ENCODE measurements around the gene ABCB6.
"Not testable (repeated sequence)": the region's sequence is repeated elsewhere in the genome, so short reads cannot be mapped to it uniquely, and the experiment has no call there.

ABCB6 gene

GRCh38 chr2:219209236-219210195 lies 9.2 kb downstream of the ABCB6 start:
- no peak overlapping the region for H3K4me2 ChIP-seq (ENCODE audit: low read length)
- H3K4me1 ChIP-seq (ENCODE audit: control insufficient read depth, insufficient read depth, low read length), result peaks cover 19% of the 10 kb centered on the region
- no peak overlapping the region for H3K9ac ChIP-seq (ENCODE audit: low read depth, low read length)
- no peak overlapping the region for H3K4me3 ChIP-seq (ENCODE audit: low read length)
- H3K27me3 ChIP-seq (ENCODE audit: control insufficient read depth, insufficient read depth, low read length), result no peaks in the 10 kb centered on the region
- H3K9me3 ChIP-seq (replicated peaks; ENCODE audit: low read length), result no peaks in the 10 kb centered on the region
- peaks cover 58% of the 10 kb centered on the region for H3K36me3 ChIP-seq (ENCODE audit: insufficient read depth, low read length)

GRCh38 chr2:219207884-219208740 lies 10.6 kb downstream of the ABCB6 start:
- Histone ChIP-seq H3K4me1 (ENCODE audit: control insufficient read depth, insufficient read depth, low read length) (peaks cover 19% of the 10 kb centered on the region), H3K9ac (ENCODE audit: low read depth, low read length) (peak overlapping the region; percentile 53), H3K36me3 (ENCODE audit: insufficient read depth, low read length) (peaks cover 44% of the 10 kb centered on the region), H3K4me2 (ENCODE audit: low read length) (peak overlapping the region; percentile 97), H3K9me3 (replicated peaks; ENCODE audit: low read length) (no peaks in the 10 kb centered on the region), H3K27me3 (ENCODE audit: control insufficient read depth, insufficient read depth, low read length) (no peaks in the 10 kb centered on the region), H3K4me3 (ENCODE audit: low read length) (peak overlapping the region; percentile 86)

GRCh38 chr2:219207134-219207883 lies 11.4 kb downstream of the ABCB6 start:
- H3K4me1 ChIP-seq (ENCODE audit: control insufficient read depth, insufficient read depth, low read length), result peaks cover 19% of the 10 kb centered on the region

GRCh38 chr2:219206328-219207133 lies 12.2 kb downstream of the ABCB6 start, which contains the start of gene ZFAND2B:
Gene ZFAND2B (plus strand): TSS chr2:219206782. CDS start chr2:219206988, 206 bp downstream.
- peaks cover 32% of the 10 kb centered on the region for H3K36me3 ChIP-seq (ENCODE audit: insufficient read depth, low read length)
- H3K27me3 ChIP-seq (ENCODE audit: control insufficient read depth, insufficient read depth, low read length), result no peaks in the 10 kb centered on the region
- H3K4me3 ChIP-seq (ENCODE audit: low read length), result peak within 1 kb of the TSS; percentile 86
- peak within 1 kb of the TSS; percentile 97 for H3K4me2 ChIP-seq (ENCODE audit: low read length)
- H3K4me1 ChIP-seq (ENCODE audit: control insufficient read depth, insufficient read depth, low read length), result peaks cover 19% of the 10 kb centered on the region
- H3K9ac ChIP-seq (ENCODE audit: low read depth, low read length), result peak within 1 kb of the TSS; percentile 83
- no peaks in the 10 kb centered on the region for H3K9me3 ChIP-seq (replicated peaks; ENCODE audit: low read length)

More at GRCh38 chr2:219207134-219207883, 11.4 kb downstream of the ABCB6 start:
- H3K4me2 ChIP-seq (ENCODE audit: low read length), result peak overlapping the region; percentile 97
- no peaks in the 10 kb centered on the region for H3K9me3 ChIP-seq (replicated peaks; ENCODE audit: low read length)
- H3K36me3 ChIP-seq (ENCODE audit: insufficient read depth, low read length), result peaks cover 36% of the 10 kb centered on the region
- peak overlapping the region; percentile 83 for H3K9ac ChIP-seq (ENCODE audit: low read depth, low read length)
- peak overlapping the region; percentile 86 for H3K4me3 ChIP-seq (ENCODE audit: low read length)
- no peaks in the 10 kb centered on the region for H3K27me3 ChIP-seq (ENCODE audit: control insufficient read depth, insufficient read depth, low read length)

- Histone ChIP-seq H3K9me3 (replicated peaks; ENCODE audit: low read length) (no peaks in the 10 kb centered on the region), H3K4me1 (ENCODE audit: control insufficient read depth, insufficient read depth, low read length) (peaks cover 19% of the 10 kb centered on the region), H3K27me3 (ENCODE audit: control insufficient read depth, insufficient read depth, low read length) (no peaks in the 10 kb centered on the region), H3K4me3 (ENCODE audit: low read length) (peak overlapping the region; percentile 86), H3K36me3 (ENCODE audit: insufficient read depth, low read length) (peaks cover 28% of the 10 kb centered on the region), H3K4me2 (ENCODE audit: low read length) (peak overlapping the region; percentile 97), H3K9ac (ENCODE audit: low read depth, low read length) (peak overlapping the region; percentile 83)
Measured at GRCh38 chr2:219205981-219206327, 12.8 kb downstream of the ABCB6 start.

GRCh38 chr2:219205165-219205538 lies 13.6 kb downstream of the ABCB6 start:
- Histone ChIP-seq H3K27me3 (ENCODE audit: control insufficient read depth, insufficient read depth, low read length) (peaks cover 4% of the 10 kb centered on the region), H3K9me3 (replicated peaks; ENCODE audit: low read length) (no peaks in the 10 kb centered on the region), H3K4me2 (ENCODE audit: low read length) (no peak overlapping the region), H3K36me3 (ENCODE audit: insufficient read depth, low read length) (peaks cover 20% of the 10 kb centered on the region), H3K9ac (ENCODE audit: low read depth, low read length) (no peak overlapping the region), H3K4me1 (ENCODE audit: control insufficient read depth, insufficient read depth, low read length) (peaks cover 19% of the 10 kb centered on the region), H3K4me3 (ENCODE audit: low read length) (no peak overlapping the region)

- Histone ChIP-seq H3K4me1 (ENCODE audit: control insufficient read depth, insufficient read depth, low read length) (peaks cover 19% of the 10 kb centered on the region), H3K9ac (ENCODE audit: low read depth, low read length) (no peak overlapping the region), H3K9me3 (replicated peaks; ENCODE audit: low read length) (no peaks in the 10 kb centered on the region), H3K4me2 (ENCODE audit: low read length) (no peak overlapping the region), H3K27me3 (ENCODE audit: control insufficient read depth, insufficient read depth, low read length) (peaks cover 6% of the 10 kb centered on the region), H3K36me3 (ENCODE audit: insufficient read depth, low read length) (peaks cover 15% of the 10 kb centered on the region), H3K4me3 (ENCODE audit: low read length) (no peak overlapping the region)
Measured at GRCh38 chr2:219204425-219205164, 14.2 kb downstream of the ABCB6 start.

GRCh38 chr2:219201331-219201730 lies 17.4 kb downstream of the ABCB6 start:
- H3K4me1 ChIP-seq (ENCODE audit: control insufficient read depth, insufficient read depth, low read length); H3K9ac ChIP-seq (ENCODE audit: low read depth, low read length); H3K36me3 ChIP-seq (ENCODE audit: insufficient read depth, low read length); H3K9me3 ChIP-seq (replicated peaks; ENCODE audit: low read length); H3K4me2 ChIP-seq (ENCODE audit: low read length); H3K4me3 ChIP-seq (ENCODE audit: low read length): not testable (repeated sequence)
- H3K27me3 ChIP-seq (ENCODE audit: control insufficient read depth, insufficient read depth, low read length), result peaks cover 14% of the 10 kb centered on the region

- H3K4me2 ChIP-seq (ENCODE audit: low read length); H3K36me3 ChIP-seq (ENCODE audit: insufficient read depth, low read length); H3K9ac ChIP-seq (ENCODE audit: low read depth, low read length); H3K9me3 ChIP-seq (replicated peaks; ENCODE audit: low read length); H3K4me3 ChIP-seq (ENCODE audit: low read length); H3K4me1 ChIP-seq (ENCODE audit: control insufficient read depth, insufficient read depth, low read length): not testable (repeated sequence)
- peaks cover 15% of the 10 kb centered on the region for H3K27me3 ChIP-seq (ENCODE audit: control insufficient read depth, insufficient read depth, low read length)
Measured at GRCh38 chr2:219200502-219201326, 18.0 kb downstream of the ABCB6 start.
